K562 (cell line): ENCODE measurements around the gene HYPK. TPM values are rescaled to one million over a fixed set of nuclear protein-coding genes. Genes with fewer than 3 reads are reported as not detected.
A peak's percentile ranks its signal among the peaks of the same experiment; 100 is the strongest.

ENCODE experiments used
- ATAC-seq: fragments of 200-7000 bp; cut with Tn5 transposase; 3 replicates; pipeline ENCODE4 v1.9.1; 2020; ENCODE audit warnings: moderate library complexity
- BruUV-seq: library from RNA; stranded (reverse); fragments of 400-500 nt; replicated peaks from 2 replicates; lab custom pipeline; 2021; lab: Mats Ljungman, UMichigan
- CTCF ChIA-PET: fragments of 300-600 bp; formaldehyde crosslinking; extraction: SDS; loops from one replicate; lab custom pipeline; 2021; ENCODE audit warnings: low intra/inter-chr PET ratio; lab: Yijun Ruan, JAX
- POLR2A ChIA-PET: fragments of 300-600, 350-650 bp; sonication (Branson Sonifier 250); formaldehyde crosslinking; extraction: SDS; loops from one replicate; lab custom pipeline; 2021; ENCODE audit warnings: antibody characterized with exemption, inconsistent platforms; lab: Yijun Ruan, JAX
- DNase-seq, 4 experiments: peaks; one replicate each; pipeline versions ENCODE4 v3.0.0 to v3.0.0-alpha.2; 2011 to 2018; ENCODE audit warnings: low spot score in 3 of 4, mixed read lengths in 3 of 4; ENCODE audit errors: extremely low read depth in 1 of 4
- FAIRE-seq: peaks from 2 replicates; lab custom pipeline; 2011; peaks lifted over from hg19 to GRCh38; lab: Jason Lieb, UNC
- H2AFZ ChIP-seq: 2 replicates; pipeline ENCODE4 v1.6.0; 2011; ENCODE audit warnings: low read depth, low read length, control low read depth, inconsistent platforms
- H3K27ac ChIP-seq: fragments of 200-600 bp; 3 replicates; pipeline ENCODE4 v1.8.0; 2011; ENCODE audit warnings: low read depth, mild to moderate bottlenecking, control low read depth, inconsistent platforms, low read length, moderate library complexity, mixed read lengths; ENCODE audit errors: extremely low read depth
- H3K27me3 ChIP-seq, 2 experiments: fragments of 300-600 bp in 1 of 2; 2 replicates in 1 of 2; 3 replicates in 1 of 2; pipeline versions ENCODE4 v1.6.0 to v1.8.0; 2011; ENCODE audit warnings: inconsistent platforms in 2 of 2, low read length in 2 of 2, mild to moderate bottlenecking in 1 of 2, mixed read lengths in 1 of 2, moderate library complexity in 1 of 2; ENCODE audit not compliant: control insufficient read depth in 2 of 2, insufficient read depth in 2 of 2
- H3K36me3 ChIP-seq: fragments of 300-600 bp; 3 replicates; pipeline ENCODE4 v1.8.0; 2011; ENCODE audit warnings: mild to moderate bottlenecking, low read length, inconsistent platforms; ENCODE audit not compliant: control insufficient read depth, insufficient read depth
- H3K4me1 ChIP-seq, 2 experiments: fragments of 200-600 bp in 1 of 2; replicated peaks in 1 of 2; 2 replicates in 1 of 2; 3 replicates in 1 of 2; pipeline versions ENCODE4 v1.5.1 to v1.8.0; 2011; ENCODE audit warnings: inconsistent platforms in 2 of 2, low read length in 2 of 2, mild to moderate bottlenecking in 1 of 2, mixed read lengths in 1 of 2, moderate library complexity in 1 of 2; ENCODE audit not compliant: control insufficient read depth in 2 of 2, insufficient read depth in 2 of 2
- H3K4me2 ChIP-seq: 2 replicates; pipeline ENCODE4 v1.6.1; 2011; ENCODE audit warnings: low read length, control low read depth, inconsistent platforms, mixed read lengths; ENCODE audit not compliant: insufficient read depth
- H3K4me3 ChIP-seq: fragments of 200-600 bp; sonication (generic), shearing (Covaris generic); 2 replicates; pipeline ENCODE4 v1.5.1; 2016; ENCODE audit warnings: control low read depth, inconsistent platforms
- H3K79me2 ChIP-seq: fragments of 200-600 bp; 3 replicates; pipeline ENCODE4 v1.8.0; 2011; ENCODE audit warnings: low read length, inconsistent platforms; ENCODE audit not compliant: control insufficient read depth, insufficient read depth
- H3K9ac ChIP-seq, 2 experiments: 2 replicates each; pipeline versions ENCODE4 v1.6.0 to v1.6.1; 2011; ENCODE audit warnings: low read depth in 2 of 2, low read length in 2 of 2, control low read depth in 1 of 2, inconsistent platforms in 1 of 2, mild to moderate bottlenecking in 1 of 2, mixed read lengths in 1 of 2; ENCODE audit not compliant: insufficient read depth in 1 of 2
- H3K9me1 ChIP-seq: one replicate; pipeline ENCODE4 v1.6.0; 2011; ENCODE audit warnings: inconsistent platforms, mild to moderate bottlenecking, low read length, moderate library complexity; ENCODE audit not compliant: control insufficient read depth, insufficient read depth
- H3K9me3 ChIP-seq: replicated peaks from 2 replicates; pipeline ENCODE4 v1.5.1; 2011; ENCODE audit warnings: low read depth, low read length, inconsistent platforms; ENCODE audit not compliant: control insufficient read depth, insufficient read depth
- H4K20me1 ChIP-seq: replicated peaks from 2 replicates; pipeline ENCODE4 v1.6.1; 2011; ENCODE audit warnings: low read length, inconsistent platforms, mixed read lengths; ENCODE audit not compliant: control insufficient read depth, insufficient read depth
- ADNP ChIP-seq: fragments of 200-800 bp; sonication (Bioruptor generic); IDR thresholded peaks from 2 replicates; pipeline ENCODE4 v1.6.1; 2016; ENCODE audit warnings: missing genetic modification characterization, missing compliant biosample characterization
- EGR1 ChIP-seq: fragments of 450-650 bp; conservative IDR thresholded peaks from 2 replicates; pipeline ENCODE4 v1.6.1; 2017; ENCODE audit warnings: mild to moderate bottlenecking
- FOXK2 ChIP-seq, 2 experiments: fragments of 450-650 bp; IDR thresholded peaks in 1 of 2; conservative IDR thresholded peaks in 1 of 2; 2 replicates each; pipeline ENCODE4 v1.6.1; 2016; ENCODE audit warnings: low read depth in 2 of 2, mild to moderate bottlenecking in 1 of 2
- MAZ ChIP-seq, 2 experiments: fragments of 450-650 bp in 1 of 2; sonication (generic) in 1 of 2; formaldehyde crosslinking; IDR thresholded peaks in 1 of 2; conservative IDR thresholded peaks in 1 of 2; 2 replicates each; pipeline versions ENCODE4 v1.4.0 to v1.5.0; 2020; ENCODE audit warnings: mild to moderate bottlenecking in 1 of 2, missing genetic modification reagents in 1 of 2
- PCBP1 ChIP-seq: fragments of 200-400 bp; formaldehyde crosslinking; IDR thresholded peaks from 2 replicates; pipeline ENCODE4 v1.6.1; 2018; ENCODE audit warnings: mild to moderate bottlenecking, low read depth, low read length; ENCODE audit not compliant: poor library complexity, severe bottlenecking
- POLR2A ChIP-seq: fragments of 450-650 bp; conservative IDR thresholded peaks from 2 replicates; pipeline ENCODE4 v1.6.1; 2016
- POLR2G ChIP-seq: fragments of 200-400 bp; formaldehyde crosslinking; IDR thresholded peaks from 2 replicates; pipeline ENCODE4 v1.6.1; 2017; ENCODE audit warnings: low read depth, mild to moderate bottlenecking, antibody characterized with exemption, low read length, moderate library complexity
- RBBP5 ChIP-seq: fragments of 200-600 bp; sonication (generic); IDR thresholded peaks from 2 replicates; pipeline ENCODE4 v1.6.1; 2012; ENCODE audit warnings: borderline replicate concordance, mild to moderate bottlenecking, low read length, control low read depth, inconsistent platforms; ENCODE audit not compliant: insufficient read depth, poor library complexity, severe bottlenecking
- SMARCA4 ChIP-seq: fragments of 450-650 bp; IDR thresholded peaks from 2 replicates; pipeline ENCODE4 v1.6.1; 2016
- TAF7 ChIP-seq: fragments of 450-650 bp; IDR thresholded peaks from 2 replicates; pipeline ENCODE4 v1.6.1; 2016; ENCODE audit warnings: missing genetic modification characterization, missing compliant biosample characterization
- THRAP3 ChIP-seq: fragments of 450-650 bp; IDR thresholded peaks from 2 replicates; pipeline ENCODE4 v1.6.1; 2016; ENCODE audit warnings: mild to moderate bottlenecking, inconsistent platforms, borderline replicate concordance
- WGBS: fragments of 100-300 bp; shearing (Covaris generic); methylation state at CpG from one replicate; pipeline ENCODE4 v1.1.6; 2016; ENCODE audit warnings: low coverage, mixed read lengths; ENCODE audit not compliant: insufficient coverage; ENCODE audit errors: missing lambda C conversion rate; 5-methylcytosine and 5-hydroxymethylcytosine counted together
- in situ Hi-C: fragments of 300-500 bp; cut with MboI; formaldehyde crosslinking; loops from 4 replicates; pipeline ENCODE4 v1.15.0; 2018; ENCODE audit warnings: inconsistent platforms, mixed read lengths
- intact Hi-C: fragments of 100-400 bp; cut with micrococcal nuclease; formaldehyde crosslinking; loops from 2 replicates; pipeline ENCODE4 v1.14.2; 2022
- polyA plus RNA-seq, 8 experiments: library from polyadenylated mRNA; depleted of rRNA in 4 of 8; stranded (reverse) in 5 of 8; unstranded in 3 of 8; fragments of >200 nt; fragmentation: Nextera tagmentation in 2 of 8; fragmentation: Illumina TruSeq in 1 of 8; extraction: Ambion mirVana in 2 of 8; extraction: Trizol in 1 of 8; gene quantifications; 2 replicates each; pipeline versions ENCODE4 v1.2.1 to v1.2.3, GENCODE V29; 2011 to 2014; ENCODE audit warnings: inconsistent platforms in 1 of 8, missing spikeins in 1 of 8
- total RNA-seq, 7 experiments: library from RNA; depleted of rRNA in 6 of 7; stranded (reverse); fragments of >200 nt in 6 of 7; fragmentation: Illumina TruSeq in 2 of 7; extraction: Trizol in 2 of 7; gene quantifications; 2 replicates each; pipeline versions ENCODE4 v1.2.1 to v1.2.3, GENCODE V29; 2011 to 2021; ENCODE audit warnings: low replicate concordance in 1 of 7

Gene HYPK
- total and polyA plus RNA-seq, 9 of the 15 experiments (the other 6 are each of a cell fraction or from before 2014, with no cell fraction given) = 7.2 to 28.0 (median 21.1) TPM

DNA sequence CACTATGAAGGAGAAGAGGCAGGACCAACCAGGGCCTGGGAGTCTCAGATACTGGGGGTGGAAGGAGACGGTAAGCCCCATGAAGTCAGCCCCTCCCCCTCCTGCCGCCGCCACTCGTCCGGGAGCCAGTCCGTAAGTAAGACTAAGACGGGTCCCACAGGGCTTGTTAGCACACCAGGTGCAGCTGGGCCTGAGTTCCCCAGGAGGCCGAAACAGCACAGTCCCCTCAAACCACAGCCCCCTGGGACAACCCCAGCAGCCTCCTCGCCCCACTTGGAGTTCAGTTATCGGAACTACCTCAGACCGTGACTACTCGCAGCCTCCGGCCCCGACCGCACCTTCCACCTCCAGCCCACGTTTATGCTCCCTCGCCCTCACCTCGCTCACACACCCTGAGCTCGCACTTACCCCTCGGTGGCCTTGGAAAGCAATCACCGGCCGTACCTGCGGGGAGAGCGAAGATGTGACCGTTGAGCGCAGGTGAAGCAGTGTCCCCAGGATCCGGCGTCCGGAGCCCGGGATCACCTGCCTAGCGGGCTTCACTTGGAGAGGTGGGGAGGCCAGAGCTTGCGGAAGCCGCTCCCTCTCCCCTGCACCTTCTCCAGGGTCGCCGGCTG is 24.2 kb upstream of the HYPK start:
- TF ChIP-seq TAF7 (tag) (no peak), POLR2G (peak; percentile 80)
- no peaks in the 10 kb centered on the region for H3K9me1 ChIP-seq
- H3K27me3 ChIP-seq = no peaks in the 10 kb centered on the region
- no peak overlapping the region for H3K27ac ChIP-seq
- ATAC-seq (peak; percentile 41), DNase-seq (peak in 1 of 4 experiments; percentile 40), FAIRE-seq (no peak)
- intact Hi-C loops = no loop called here
- in situ Hi-C loops = no loop called here
- ChIA-PET POLR2A (interaction anchor here (0.6 to 3.2 kb wide), 12 partner anchors 11 to 370 kb away, joined by 3 to 13 read pairs (median 4); partner anchors contain the start of genes HYPK and SERF2), CTCF (no interaction called here)
- H3K9ac ChIP-seq = peak overlapping the region in 1 of 2 experiments; percentile 86; a peak in 2 of 4 replicates
- H2AFZ ChIP-seq = peak overlapping the region; percentile 71
- no peaks in the 10 kb centered on the region; the same call in 1 of the 2 replicates for H4K20me1 ChIP-seq
- peaks cover 5 to 19% of the 10 kb centered on the region in 2 experiments; a peak in 4 of 5 replicates for H3K4me1 ChIP-seq
- H3K79me2 ChIP-seq = no peaks in the 10 kb centered on the region
- BruUV-seq = no TSS peak
- peak overlapping the region; percentile 75 for H3K4me2 ChIP-seq
- WGBS = 58% methylated on average over 25 of the region's 35 CpGs
- peaks cover 30% of the 10 kb centered on the region for H3K36me3 ChIP-seq
- H3K4me3 ChIP-seq = peak overlapping the region; percentile 32
- H3K9me3 ChIP-seq = no peaks in the 10 kb centered on the region

DNA sequence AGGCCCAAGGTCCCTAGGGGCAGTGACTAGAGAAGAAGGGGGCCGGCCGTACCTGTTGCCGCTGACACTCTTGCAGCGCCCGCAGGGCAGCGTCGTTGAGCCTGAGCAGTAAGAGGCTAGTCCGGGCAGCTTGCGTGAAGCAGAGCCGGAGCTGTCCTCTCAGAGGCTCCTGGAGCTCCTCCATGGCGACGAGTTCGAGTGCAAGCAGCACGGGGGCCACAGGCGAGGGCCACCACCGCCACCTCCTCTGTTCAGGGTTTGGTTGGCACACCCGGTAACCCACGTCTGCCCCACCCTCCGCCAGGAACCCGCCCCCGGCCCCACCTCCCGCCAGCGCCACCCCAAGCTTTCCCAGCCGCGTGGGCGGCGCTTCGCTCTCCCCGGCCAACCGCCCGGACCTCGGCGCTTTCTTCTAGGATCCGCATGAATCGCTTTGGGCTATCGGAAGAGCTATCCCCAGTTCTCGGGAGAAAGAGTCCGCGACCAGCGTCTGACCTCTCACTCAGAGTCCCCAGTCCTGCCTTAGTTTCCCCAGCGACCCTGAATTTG is 23.6 kb upstream of the HYPK start, which contains the start of gene ELL3:
ELL3 (minus strand) TSS at position 249 of the 549 bp plus-strand sequence; CDS start at position 184, 65 bp downstream.
- no peaks in the 10 kb centered on the region for H3K79me2 ChIP-seq

More for the DNA sequence above, 23.6 kb upstream of the HYPK start, which contains the start of gene ELL3:
- Histone ChIP-seq H3K27ac (peak within 1 kb of the TSS; percentile 70), H3K4me1 (peaks cover 4 to 19% of the 10 kb centered on the region in 2 experiments; a peak in 4 of 5 replicates), H3K9ac (peak within 1 kb of the TSS; percentile 64 to 91), H3K9me3 (no peaks in the 10 kb centered on the region), H4K20me1 (no peaks in the 10 kb centered on the region; the same call in 1 of the 2 replicates), H3K36me3 (peaks cover 24% of the 10 kb centered on the region), H3K9me1 (no peaks in the 10 kb centered on the region), H3K4me3 (peak within 1 kb of the TSS; percentile 32), H2AFZ (peak within 1 kb of the TSS; percentile 88), H3K27me3 (no peaks in the 10 kb centered on the region), H3K4me2 (peak within 1 kb of the TSS; percentile 75)
- WGBS = 52% methylated on average over 27 of the region's 41 CpGs
- in situ Hi-C loops = no loop called here
- intact Hi-C loops = no loop called here
- FAIRE-seq (no peak), DNase-seq (peak; percentile 44 to 63 (median 61)), ATAC-seq (peak; percentile 74)
- BruUV-seq = no TSS peak
- TF ChIP-seq EGR1 = peak; percentile 64
- TF ChIP-seq SMARCA4 = no peak
- TF ChIP-seq MAZ (CRISPR knock-in tag; conservative IDR thresholded peaks at IDR 0.05 in 1 of 2, IDR thresholded peaks at IDR 0.05 in 1 of 2) = 0 out of 4 replicates have a peak, but pooled peaks of 1 of the 2 experiments have one; percentile 27
- TF ChIP-seq PCBP1 = peak; percentile 22
- TF ChIP-seq ADNP (tag) = no peak
- TF ChIP-seq POLR2A = peak; percentile 50; the same call in 1 of the 2 replicates
- peak; percentile 47; the same call in 1 of the 2 replicates for TF ChIP-seq POLR2G
- peak; percentile 52 for TF ChIP-seq RBBP5
- TF ChIP-seq FOXK2 (conservative IDR thresholded peaks at IDR 0.05 in 1 of 2, IDR thresholded peaks at IDR 0.05 in 1 of 2; ENCODE audit: low read depth in 2 of 2) = no peak
- TF ChIP-seq THRAP3 = no peak
- ChIA-PET CTCF (no interaction called here), POLR2A (interaction anchor here (0.6 to 3.2 kb wide), 13 partner anchors 10 to 371 kb away, joined by 3 to 13 read pairs (median 3); partner anchors contain the start of genes HYPK and SERF2)
